Transverse colon (tissue), 4 donors: ENCODE measurements around the gene INTS4. TPM values are rescaled to one million over a fixed set of nuclear protein-coding genes. Genes with fewer than 3 reads are reported as not detected.

Experiments
- DNase-seq: peaks from one replicate; pipeline ENCODE4 v3.0.0-alpha.2; 2019
- H3K27ac ChIP-seq, 4 donors: fragments of 200-600 bp; sonication (generic); 2 replicates each; pipeline ENCODE4 v1.5.1; 2016 to 2018; ENCODE audit warnings: inconsistent platforms in 4 of 4
- H3K27me3 ChIP-seq: fragments of 200-600 bp; sonication (generic); 2 replicates; pipeline ENCODE4 v1.5.1; 2017; ENCODE audit warnings: inconsistent platforms
- H3K36me3 ChIP-seq, 4 donors: fragments of 200-600 bp; sonication (generic); 2 replicates each; pipeline ENCODE4 v1.5.1; 2017 to 2019; ENCODE audit warnings: inconsistent platforms in 4 of 4
- H3K4me1 ChIP-seq, 4 donors: fragments of 200-600 bp; sonication (generic); 2 replicates each; pipeline ENCODE4 v1.5.1; 2017 to 2020; ENCODE audit warnings: inconsistent platforms in 4 of 4
- H3K4me3 ChIP-seq, 4 donors: fragments of 200-600 bp; sonication (generic); 1 replicate in 1 of 4; 2 replicates in 3 of 4; pipeline versions ENCODE4 v1.5.1 to v1.6.1; 2017 to 2019; ENCODE audit warnings: inconsistent platforms in 4 of 4
- H3K9me3 ChIP-seq, 2 donors: fragments of 200-600 bp; sonication (generic); 2 replicates each; pipeline ENCODE4 v1.5.1; 2017 to 2019; ENCODE audit warnings: inconsistent platforms in 2 of 2
- CTCF ChIP-seq, 5 experiments: fragments of 200-600 bp in 3 of 5; fragments of 450-650 bp in 2 of 5; sonication (generic) in 3 of 5; IDR thresholded peaks; 1 replicate in 2 of 5; 2 replicates in 3 of 5; pipeline ENCODE4 v1.5.1; 2016 to 2017; ENCODE audit warnings: antibody characterized with exemption in 5 of 5, inconsistent platforms in 3 of 5, mild to moderate bottlenecking in 2 of 5, moderate library complexity in 1 of 5
- EP300 ChIP-seq: sonication (generic); formaldehyde crosslinking; IDR thresholded peaks from one replicate; pipeline ENCODE4 v1.6.1; 2017; ENCODE audit warnings: antibody characterized with exemption, low read depth
- POLR2A ChIP-seq: fragments of 450-650 bp; IDR thresholded peaks from one replicate; pipeline ENCODE4 v1.6.1; 2016; ENCODE audit warnings: antibody characterized with exemption, mild to moderate bottlenecking, moderate library complexity
- POLR2AphosphoS5 ChIP-seq, 3 donors: sonication (generic); formaldehyde crosslinking; IDR thresholded peaks; one replicate each; pipeline ENCODE4 v1.6.1; 2016; ENCODE audit warnings: antibody characterized with exemption in 3 of 3
- WGBS, 2 donors: methylation state at CpG; one replicate each; pipeline ENCODE4 v1.1.5; 2018; ENCODE audit warnings: low coverage in 1 of 2; 5-methylcytosine and 5-hydroxymethylcytosine counted together
- in situ Hi-C, 4 donors: fragments of 200-750 bp; cut with MboI; loops; one replicate each; pipeline versions ENCODE4 v1.15.0 to v1.15.1; 2017; ENCODE audit warnings: low sequenced_read_pairs in 3 of 4, low pct_ligation_motif_present in 1 of 4, low pct_unique_long_range_greater_than_20kb in 1 of 4
- intact Hi-C: fragments of 100-400 bp; cut with DNase I; formaldehyde crosslinking; loops from one replicate; pipeline ENCODE4 v1.15.1; 2023; ENCODE audit warnings: low total_unique reads
- total RNA-seq, 4 donors: library from RNA; depleted of rRNA; stranded (reverse); fragments of >200 nt; gene quantifications; one replicate each; pipeline ENCODE4 v1.1.0, GENCODE V29; 2016

Gene INTS4
- total RNA-seq, 4 donors from 2014 or later, result 3.8 to 45.9 (median 31.5) TPM

- intact Hi-C loops (no loop called here), in situ Hi-C loops (no loop called here)
- no peak overlapping the region for H3K27ac ChIP-seq
- 96 to 100% methylated on average over 2 of the region's 2 CpGs for WGBS, 2 donors
- no peaks in the 10 kb centered on the region for H3K4me1 ChIP-seq
- DNase-seq, result no peak
- H3K27me3 ChIP-seq, result no peaks in the 10 kb centered on the region
- H3K9me3 ChIP-seq, result no peaks in the 10 kb centered on the region
- H3K4me3 ChIP-seq, result no peak overlapping the region
- TF ChIP-seq CTCF (IDR thresholded peaks at IDR 0.05) (no peak), EP300 (no peak), POLR2A (no peak), POLR2AphosphoS5 (IDR thresholded peaks at IDR 0.05) (no peak)
- peaks cover 0 to 37% (median 9%) of the 10 kb centered on the region in 4 donors for H3K36me3 ChIP-seq
Observed at GRCh38 chr11:77981346-77981947, 13.0 kb downstream of the INTS4 start.

- no peaks in the 10 kb centered on the region for H3K27me3 ChIP-seq
- in situ Hi-C loops, result no loop called here
- intact Hi-C loops, result loop anchor here (10.0 kb wide), 1 partner anchor 1164 kb away; no protein-coding TSS in a partner anchor
- no peak for DNase-seq
- WGBS, 2 donors, result 83 to 94% methylated on average over 2 of the region's 2 CpGs
- no peaks in the 10 kb centered on the region for H3K9me3 ChIP-seq
- H3K4me1 ChIP-seq, result no peaks in the 10 kb centered on the region
- peaks cover 0 to 8% (median 0%) of the 10 kb centered on the region in 4 donors for H3K36me3 ChIP-seq
- TF ChIP-seq POLR2AphosphoS5 (IDR thresholded peaks at IDR 0.05) (no peak), POLR2A (no peak), CTCF (IDR thresholded peaks at IDR 0.05) (no peak), EP300 (no peak)
- H3K4me3 ChIP-seq, result no peak overlapping the region
- no peak overlapping the region for H3K27ac ChIP-seq
Observed at GRCh38 chr11:77968337-77968736, 26.1 kb downstream of the INTS4 start.

- Histone ChIP-seq H3K27me3 (no peaks in the 10 kb centered on the region), H3K4me1 (no peaks in the 10 kb centered on the region), H3K27ac (no peak overlapping the region), H3K9me3 (no peaks in the 10 kb centered on the region), H3K36me3 (peaks cover 0 to 8% (median 0%) of the 10 kb centered on the region in 4 donors), H3K4me3 (no peak overlapping the region)
- no peak for TF ChIP-seq CTCF (IDR thresholded peaks at IDR 0.05)
- TF ChIP-seq POLR2A, result no peak
- no peak for TF ChIP-seq POLR2AphosphoS5 (IDR thresholded peaks at IDR 0.05)
- TF ChIP-seq EP300, result no peak
- no peak for DNase-seq
- intact Hi-C loops (loop anchor here (10.0 kb wide), 1 partner anchor 1163 kb away; no protein-coding TSS in a partner anchor), in situ Hi-C loops (no loop called here)
Observed at GRCh38 chr11:77967753-77968152, 26.7 kb downstream of the INTS4 start.

GRCh38 chr11:77967121-77967520, 27.3 kb downstream of the INTS4 start:
- no peaks in the 10 kb centered on the region for H3K27me3 ChIP-seq
- intact Hi-C loops, result loop anchor here (10.0 kb wide), 1 partner anchor 1162 kb away; no protein-coding TSS in a partner anchor
- no peak overlapping the region for H3K27ac ChIP-seq
- no peak for TF ChIP-seq CTCF (IDR thresholded peaks at IDR 0.05)
- no peak for TF ChIP-seq POLR2AphosphoS5 (IDR thresholded peaks at IDR 0.05)
- TF ChIP-seq POLR2A, result no peak
- TF ChIP-seq EP300, result no peak
- WGBS, 2 donors, result 95% methylated on average over 2 of the region's 2 CpGs; no CpG with 5 or more reads in 1 of the 2 donors
- no peak overlapping the region for H3K4me3 ChIP-seq
- peaks cover 0 to 8% (median 0%) of the 10 kb centered on the region in 4 donors for H3K36me3 ChIP-seq
- H3K4me1 ChIP-seq, result no peaks in the 10 kb centered on the region
- in situ Hi-C loops, result no loop called here
- DNase-seq, result no peak
- no peaks in the 10 kb centered on the region for H3K9me3 ChIP-seq
